AG04450 (cell line): ENCODE results near the gene ALG8. TPM values are rescaled to one million over a fixed set of nuclear protein-coding genes. Genes with fewer than 3 reads are reported as not detected.
A peak's percentile ranks its signal among the peaks of the same experiment; 100 is the strongest.

ENCODE experiments used
- CTCF ChIA-PET: fragments of 300-600, 350-600 bp; formaldehyde crosslinking; extraction: SDS; loops from one replicate; lab custom pipeline; 2022; ENCODE audit warnings: antibody characterized with exemption, inconsistent platforms; lab: Charles Lee
- POLR2A ChIA-PET: fragments of 350-600 bp; formaldehyde crosslinking; extraction: SDS; loops from one replicate; lab custom pipeline; 2021; ENCODE audit warnings: antibody characterized with exemption, inconsistent platforms; lab: Yijun Ruan, JAX
- DNase-seq: peaks from one replicate; pipeline ENCODE4 v3.0.0-alpha.2; 2011; ENCODE audit warnings: low read depth, low spot score
- H3K27ac ChIP-seq: one replicate; pipeline ENCODE4 v1.5.1; 2012; ENCODE audit warnings: low read depth, low read length, control low read depth
- H3K27me3 ChIP-seq: one replicate; pipeline ENCODE4 v1.6.0; 2012; ENCODE audit warnings: low read length; ENCODE audit not compliant: control insufficient read depth, insufficient read depth
- H3K4me3 ChIP-seq: 2 replicates; pipeline ENCODE4 v1.5.1; 2011; ENCODE audit warnings: mild to moderate bottlenecking, low read depth, low read length, control low read depth
- H3K9me3 ChIP-seq: 2 replicates; pipeline ENCODE4 v1.5.1; 2012; ENCODE audit warnings: low read length; ENCODE audit not compliant: control insufficient read depth, insufficient read depth
- CTCF ChIP-seq: IDR thresholded peaks from 2 replicates; pipeline ENCODE4 v1.5.1; 2011; ENCODE audit warnings: low read depth, low read length, control low read depth, inconsistent platforms
- polyA plus RNA-seq: library from polyadenylated mRNA; depleted of rRNA; stranded (reverse); fragments of >200 nt; gene quantifications from 2 replicates; pipeline ENCODE4 v1.2.3, GENCODE V29; 2011

ALG8 gene
- polyA plus RNA-seq, 1 experiment = 80.0 TPM

DNA sequence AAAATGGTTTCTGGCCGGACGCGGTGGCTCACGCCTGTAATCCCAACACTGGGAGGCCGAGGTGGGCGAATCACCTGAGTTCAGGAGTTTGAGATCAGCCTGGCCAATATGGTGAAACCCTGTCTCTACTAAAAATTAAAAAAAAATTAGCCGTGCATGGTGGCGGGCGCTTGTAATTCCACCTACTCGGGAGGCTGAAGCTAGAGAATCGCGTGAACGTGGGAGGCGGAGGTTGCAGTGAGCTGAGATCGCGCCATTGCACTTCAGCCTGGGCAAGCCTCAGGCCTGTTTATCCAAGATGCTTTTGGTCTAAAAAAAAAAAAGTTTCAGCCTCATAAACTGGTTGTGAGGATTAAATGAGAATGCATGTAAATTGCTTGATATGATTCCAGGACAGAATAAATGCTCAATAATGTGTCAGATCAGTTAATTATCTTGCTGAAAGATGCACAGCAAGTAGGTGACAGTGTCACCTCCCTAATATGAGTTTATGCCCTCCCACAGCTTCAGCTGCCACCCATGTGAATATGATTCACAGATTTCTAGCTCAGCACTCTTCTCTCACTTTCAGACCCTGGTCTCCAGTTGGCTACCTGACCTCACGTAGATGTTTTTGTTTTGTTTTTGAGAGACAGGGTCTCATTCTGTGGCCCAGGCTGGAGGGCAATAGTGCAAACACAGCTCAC, 1.1 kb upstream of the ALG8 start:
- ChIA-PET POLR2A (no interaction called here), CTCF (interaction anchor here (0.7 to 1.0 kb wide), 2 partner anchors 424 to 434 kb away, joined by 3 to 4 read pairs; partner anchors contain the start of gene NARS2)
- peak overlapping the region; percentile 87 for H3K4me3 ChIP-seq
- H3K27ac ChIP-seq = no peak overlapping the region
- no peaks in the 10 kb centered on the region; the same call in 1 of the 2 replicates for H3K9me3 ChIP-seq
- H3K27me3 ChIP-seq = no peaks in the 10 kb centered on the region
- DNase-seq = no peak
- TF ChIP-seq CTCF = no peak

- peak overlapping the region; percentile 87 for H3K4me3 ChIP-seq
- POLR2A ChIA-PET = interaction anchor here (0.6 to 1.7 kb wide), 7 partner anchors 9 to 494 kb away, joined by 3 to 7 read pairs (median 4); partner anchors contain the start of genes INTS4, KCTD21, NDUFC2 and USP35
- no peak for DNase-seq
- H3K27me3 ChIP-seq = no peaks in the 10 kb centered on the region
- H3K27ac ChIP-seq = peak overlapping the region; percentile 90
- no peaks in the 10 kb centered on the region; the same call in 1 of the 2 replicates for H3K9me3 ChIP-seq
- peak; percentile 12; the same call in 1 of the 2 replicates for TF ChIP-seq CTCF
- CTCF ChIA-PET = interaction anchor here (0.6 to 1.3 kb wide), 3 partner anchors 262 to 425 kb away, joined by 3 to 6 read pairs (median 3); no protein-coding TSS in a partner anchor
Measured at GRCh38 chr11:78138694-78139421, 568 bp downstream of the ALG8 start.

DNA sequence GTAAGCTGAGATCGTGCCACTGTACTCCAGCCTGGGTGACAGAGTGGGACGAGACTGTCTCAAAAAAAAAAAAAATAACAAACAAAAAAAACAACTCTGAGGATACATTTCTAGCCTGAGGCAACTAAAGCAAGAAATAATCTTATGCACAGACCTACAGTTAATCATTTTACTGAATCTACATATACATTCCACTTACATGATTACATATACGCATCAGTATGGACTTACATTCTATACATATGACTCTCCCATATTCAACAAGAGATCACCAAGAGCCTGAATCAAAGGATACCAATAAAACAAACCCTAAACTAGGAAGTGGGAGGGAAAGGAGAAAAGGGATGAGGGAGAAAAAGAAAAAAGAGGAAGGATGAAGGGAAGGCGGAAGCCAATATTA, 1.1 kb downstream of the ALG8 start:
- H3K27ac ChIP-seq = no peak overlapping the region

GRCh38 chr11:78132475-78132874, 7.0 kb downstream of the ALG8 start:
- no peaks in the 10 kb centered on the region; the same call in 1 of the 2 replicates for H3K9me3 ChIP-seq
- POLR2A ChIA-PET = no interaction called here
- CTCF ChIA-PET = no interaction called here

More for the DNA sequence above, 1.1 kb downstream of the ALG8 start:
- ChIA-PET POLR2A (interaction anchor here (0.6 to 1.7 kb wide), 2 partner anchors 50 to 493 kb away, joined by 3 to 7 read pairs; partner anchors contain the start of genes KCTD21 and USP35), CTCF (interaction anchor here (0.6 kb wide), 1 partner anchor 263 kb away, joined by 3 read pairs; no protein-coding TSS in a partner anchor)
- peak overlapping the region; percentile 87 for H3K4me3 ChIP-seq
- no peaks in the 10 kb centered on the region; the same call in 1 of the 2 replicates for H3K9me3 ChIP-seq
- no peak for DNase-seq
- TF ChIP-seq CTCF = no peak
- no peaks in the 10 kb centered on the region for H3K27me3 ChIP-seq

More at GRCh38 chr11:78132475-78132874, 7.0 kb downstream of the ALG8 start:
- no peak for DNase-seq
- no peaks in the 10 kb centered on the region for H3K27me3 ChIP-seq
- no peak overlapping the region for H3K27ac ChIP-seq
- no peak overlapping the region for H3K4me3 ChIP-seq
- no peak for TF ChIP-seq CTCF
